ENCODE measurements around the gene OR8G5. TPM values are rescaled to one million over a fixed set of nuclear protein-coding genes. Genes with fewer than 3 reads are reported as not detected.

The OR8G5 gene
- polyA plus RNA-seq, 1 donor from 2014 or later = not detected

DNA sequence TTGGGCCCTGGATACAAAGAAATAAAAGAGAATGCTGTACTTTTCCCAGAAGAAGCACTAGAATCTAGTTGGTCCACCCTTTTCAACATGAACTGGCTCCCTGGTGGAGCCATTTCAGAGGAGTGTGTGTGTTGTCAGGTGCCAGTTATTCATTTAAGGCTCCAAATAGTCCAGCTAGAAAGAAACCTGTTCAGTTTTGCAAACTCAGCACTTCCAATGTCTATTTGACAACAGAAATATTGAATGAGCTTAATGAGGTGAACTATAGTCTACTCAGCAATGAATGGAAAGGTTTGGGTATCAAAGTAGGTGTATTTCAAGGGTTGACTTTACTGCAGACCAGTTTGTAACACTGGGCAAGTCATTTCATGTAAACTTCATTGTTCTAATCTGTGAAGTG lies 55.5 kb downstream of the OR8G5 start:
- Histone ChIP-seq H3K36me3 (ENCODE audit: insufficient read depth, low read length) (no peaks in the 10 kb centered on the region), H4K20me1 (ENCODE audit: insufficient read depth) (no peaks in the 10 kb centered on the region), H3K9me3 (ENCODE audit: low read length) (no peaks in the 10 kb centered on the region), H3K79me2 (replicated peaks; ENCODE audit: insufficient read depth, low read length) (no peaks in the 10 kb centered on the region), H2AFZ (ENCODE audit: low read depth, low read length) (no peak overlapping the region), H3K9me2 (ENCODE audit: insufficient read depth, low read length) (no peaks in the 10 kb centered on the region), H3K27me3 (ENCODE audit: insufficient read depth, low read depth, low read length) (no peaks in the 10 kb centered on the region), H3K4me2 (ENCODE audit: low read length) (no peak overlapping the region), H3K4me3 (ENCODE audit: low read length) (no peak overlapping the region), H3F3A (ENCODE audit: insufficient read depth, low read length, poor library complexity, severe bottlenecking) (no peaks in the 10 kb centered on the region), H3K27ac (ENCODE audit: low read length) (no peak overlapping the region), H3K9ac (ENCODE audit: low read length) (no peak overlapping the region)
- no peak for TF ChIP-seq RAD21 (conservative IDR thresholded peaks at IDR 0.05)
- TF ChIP-seq EP300 (conservative IDR thresholded peaks at IDR 0.05; ENCODE audit: poor library complexity, severe bottlenecking) = no peak
- no peak for TF ChIP-seq SMC3 (conservative IDR thresholded peaks at IDR 0.05; ENCODE audit: poor library complexity)
- TF ChIP-seq MXI1 (conservative IDR thresholded peaks at IDR 0.05; ENCODE audit: poor library complexity, severe bottlenecking) = no peak
- no peak for TF ChIP-seq EZH2 (IDR thresholded peaks at IDR 0.05; ENCODE audit: borderline replicate concordance, insufficient read depth, low read length, poor library complexity, severe bottlenecking)
- TF ChIP-seq, protein P1, sequence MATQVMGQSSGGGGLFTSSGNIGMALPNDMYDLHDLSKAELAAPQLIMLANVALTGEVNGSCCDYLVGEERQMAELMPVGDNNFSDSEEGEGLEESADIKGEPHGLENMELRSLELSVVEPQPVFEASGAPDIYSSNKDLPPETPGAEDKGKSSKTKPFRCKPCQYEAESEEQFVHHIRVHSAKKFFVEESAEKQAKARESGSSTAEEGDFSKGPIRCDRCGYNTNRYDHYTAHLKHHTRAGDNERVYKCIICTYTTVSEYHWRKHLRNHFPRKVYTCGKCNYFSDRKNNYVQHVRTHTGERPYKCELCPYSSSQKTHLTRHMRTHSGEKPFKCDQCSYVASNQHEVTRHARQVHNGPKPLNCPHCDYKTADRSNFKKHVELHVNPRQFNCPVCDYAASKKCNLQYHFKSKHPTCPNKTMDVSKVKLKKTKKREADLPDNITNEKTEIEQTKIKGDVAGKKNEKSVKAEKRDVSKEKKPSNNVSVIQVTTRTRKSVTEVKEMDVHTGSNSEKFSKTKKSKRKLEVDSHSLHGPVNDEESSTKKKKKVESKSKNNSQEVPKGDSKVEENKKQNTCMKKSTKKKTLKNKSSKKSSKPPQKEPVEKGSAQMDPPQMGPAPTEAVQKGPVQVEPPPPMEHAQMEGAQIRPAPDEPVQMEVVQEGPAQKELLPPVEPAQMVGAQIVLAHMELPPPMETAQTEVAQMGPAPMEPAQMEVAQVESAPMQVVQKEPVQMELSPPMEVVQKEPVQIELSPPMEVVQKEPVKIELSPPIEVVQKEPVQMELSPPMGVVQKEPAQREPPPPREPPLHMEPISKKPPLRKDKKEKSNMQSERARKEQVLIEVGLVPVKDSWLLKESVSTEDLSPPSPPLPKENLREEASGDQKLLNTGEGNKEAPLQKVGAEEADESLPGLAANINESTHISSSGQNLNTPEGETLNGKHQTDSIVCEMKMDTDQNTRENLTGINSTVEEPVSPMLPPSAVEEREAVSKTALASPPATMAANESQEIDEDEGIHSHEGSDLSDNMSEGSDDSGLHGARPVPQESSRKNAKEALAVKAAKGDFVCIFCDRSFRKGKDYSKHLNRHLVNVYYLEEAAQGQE (IDR thresholded peaks at IDR 0.05; ENCODE audit: borderline replicate concordance) = no peak
- TF ChIP-seq POLR2AphosphoS5 (IDR thresholded peaks at IDR 0.05) = no peak
- TF ChIP-seq, protein P2, sequence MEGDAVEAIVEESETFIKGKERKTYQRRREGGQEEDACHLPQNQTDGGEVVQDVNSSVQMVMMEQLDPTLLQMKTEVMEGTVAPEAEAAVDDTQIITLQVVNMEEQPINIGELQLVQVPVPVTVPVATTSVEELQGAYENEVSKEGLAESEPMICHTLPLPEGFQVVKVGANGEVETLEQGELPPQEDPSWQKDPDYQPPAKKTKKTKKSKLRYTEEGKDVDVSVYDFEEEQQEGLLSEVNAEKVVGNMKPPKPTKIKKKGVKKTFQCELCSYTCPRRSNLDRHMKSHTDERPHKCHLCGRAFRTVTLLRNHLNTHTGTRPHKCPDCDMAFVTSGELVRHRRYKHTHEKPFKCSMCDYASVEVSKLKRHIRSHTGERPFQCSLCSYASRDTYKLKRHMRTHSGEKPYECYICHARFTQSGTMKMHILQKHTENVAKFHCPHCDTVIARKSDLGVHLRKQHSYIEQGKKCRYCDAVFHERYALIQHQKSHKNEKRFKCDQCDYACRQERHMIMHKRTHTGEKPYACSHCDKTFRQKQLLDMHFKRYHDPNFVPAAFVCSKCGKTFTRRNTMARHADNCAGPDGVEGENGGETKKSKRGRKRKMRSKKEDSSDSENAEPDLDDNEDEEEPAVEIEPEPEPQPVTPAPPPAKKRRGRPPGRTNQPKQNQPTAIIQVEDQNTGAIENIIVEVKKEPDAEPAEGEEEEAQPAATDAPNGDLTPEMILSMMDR (IDR thresholded peaks at IDR 0.05; ENCODE audit: poor library complexity, severe bottlenecking) = no peak
- no peak for TF ChIP-seq TAF1 (IDR thresholded peaks at IDR 0.05; ENCODE audit: low read depth)

DNA sequence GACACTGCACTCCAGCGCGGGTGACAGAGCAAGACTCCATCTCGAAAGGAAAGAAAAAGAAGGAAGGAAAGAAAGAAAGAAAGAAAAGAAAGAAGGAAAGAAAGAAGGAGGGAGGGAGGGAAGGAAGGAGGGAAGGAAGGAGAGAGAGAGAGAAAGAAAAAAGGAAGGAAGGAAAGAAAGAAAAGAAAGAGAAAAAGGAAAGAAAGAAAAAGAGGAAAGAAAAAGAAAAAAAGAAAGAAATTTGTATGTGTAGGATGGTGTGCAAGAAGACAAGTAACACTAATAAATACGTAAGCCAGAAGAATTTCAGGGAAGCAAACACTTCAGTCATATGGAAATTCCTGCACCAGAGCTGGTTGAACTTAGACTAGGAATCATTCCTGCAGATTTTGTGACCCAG lies 57.0 kb downstream of the OR8G5 start:
- Histone ChIP-seq H3K79me2 (replicated peaks; ENCODE audit: insufficient read depth, low read length) (no peaks in the 10 kb centered on the region), H3K36me3 (ENCODE audit: insufficient read depth, low read length) (no peaks in the 10 kb centered on the region), H3K9me3 (ENCODE audit: low read length) (no peaks in the 10 kb centered on the region), H4K20me1 (ENCODE audit: insufficient read depth) (no peaks in the 10 kb centered on the region), H3K4me3 (ENCODE audit: low read length) (no peak overlapping the region), H3F3A (ENCODE audit: insufficient read depth, low read length, poor library complexity, severe bottlenecking) (no peaks in the 10 kb centered on the region), H3K27ac (ENCODE audit: low read length) (no peak overlapping the region), H2AFZ (ENCODE audit: low read depth, low read length) (no peak overlapping the region), H3K4me2 (ENCODE audit: low read length) (no peak overlapping the region), H3K9ac (ENCODE audit: low read length) (no peak overlapping the region), H3K9me2 (ENCODE audit: insufficient read depth, low read length) (no peaks in the 10 kb centered on the region), H3K27me3 (ENCODE audit: insufficient read depth, low read depth, low read length) (no peaks in the 10 kb centered on the region)
- TF ChIP-seq TAF1 (IDR thresholded peaks at IDR 0.05; ENCODE audit: low read depth) (no peak), MXI1 (conservative IDR thresholded peaks at IDR 0.05; ENCODE audit: poor library complexity, severe bottlenecking) (no peak), EZH2 (IDR thresholded peaks at IDR 0.05; ENCODE audit: borderline replicate concordance, insufficient read depth, low read length, poor library complexity, severe bottlenecking) (no peak), RAD21 (conservative IDR thresholded peaks at IDR 0.05) (no peak), EP300 (conservative IDR thresholded peaks at IDR 0.05; ENCODE audit: poor library complexity, severe bottlenecking) (no peak), SMC3 (conservative IDR thresholded peaks at IDR 0.05; ENCODE audit: poor library complexity) (no peak), POLR2AphosphoS5 (IDR thresholded peaks at IDR 0.05) (no peak)
- TF ChIP-seq, protein P1 (IDR thresholded peaks at IDR 0.05; ENCODE audit: borderline replicate concordance) = no peak
- TF ChIP-seq, protein P2 (IDR thresholded peaks at IDR 0.05; ENCODE audit: poor library complexity, severe bottlenecking) = no peak

All from neural cell (in vitro differentiated cells).